Panc1 (cell line): ENCODE measurements around the gene ZNF350.

Experiments
- CTCF ChIP-seq: fragments of 450-650 bp; IDR thresholded peaks from 2 replicates; pipeline ENCODE4 v1.5.1; 2017; ENCODE audit warnings: mild to moderate bottlenecking
- POLR2AphosphoS5 ChIP-seq: IDR thresholded peaks from 2 replicates; pipeline ENCODE4 v1.6.1; 2012; ENCODE audit warnings: mild to moderate bottlenecking, low read depth, low read length, moderate library complexity
- REST ChIP-seq, 2 experiments: IDR thresholded peaks; 2 replicates each; pipeline ENCODE4 v1.6.1; 2011 to 2012; ENCODE audit warnings: low read depth in 2 of 2, control low read depth in 1 of 2, low read length in 1 of 2, mild to moderate bottlenecking in 1 of 2, moderate library complexity in 1 of 2; ENCODE audit not compliant: insufficient read depth in 1 of 2
- SIN3A ChIP-seq: IDR thresholded peaks from 2 replicates; pipeline ENCODE4 v1.6.1; 2012; ENCODE audit warnings: low read depth, mild to moderate bottlenecking, low read length, moderate library complexity, borderline replicate concordance; ENCODE audit not compliant: insufficient read depth
- TCF7L2 ChIP-seq: IDR thresholded peaks from 2 replicates; pipeline ENCODE4 v1.6.1; 2011; ENCODE audit warnings: mild to moderate bottlenecking, low read depth, low read length, inconsistent platforms

DNA sequence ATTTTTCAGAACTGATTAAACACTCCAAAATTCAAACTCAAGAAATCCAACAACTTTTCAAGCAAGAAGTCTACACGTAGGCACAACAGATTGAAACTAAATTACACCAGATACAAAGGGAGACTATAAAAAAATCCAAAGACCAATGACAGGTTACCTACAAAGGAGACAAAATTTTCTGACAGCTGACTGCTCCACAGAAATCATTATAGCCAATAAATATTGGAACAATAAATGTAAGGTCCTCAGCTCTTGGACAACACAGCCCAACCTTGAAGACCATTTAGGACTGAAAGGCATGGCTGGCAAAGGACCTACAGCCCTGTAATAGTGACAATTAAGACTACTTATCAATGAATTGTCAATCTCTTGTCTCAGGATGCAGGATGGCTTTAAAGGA lies 15.9 kb downstream of the ZNF350 start:
- TF ChIP-seq CTCF (no peak), POLR2AphosphoS5 (no peak), REST (IDR thresholded peaks at IDR 0.05; ENCODE audit: insufficient read depth in 1 of 2, low read depth in 2 of 2, low read length in 1 of 2) (no peak), SIN3A (no peak), TCF7L2 (no peak)
